HL-60 (cell line): ENCODE data around the gene NMUR2.

ENCODE experiments used
- DNase-seq, 2 experiments: peaks; one replicate each; pipeline ENCODE4 v3.0.0-alpha.2; 2010 to 2020; ENCODE audit warnings: low read depth in 1 of 2, low spot score in 1 of 2
- H3K27ac ChIP-seq: fragments of 250-450 bp; sonication (Bioruptor Pico); replicated peaks from 2 replicates; pipeline ENCODE4 v1.5.1; 2020; ENCODE audit warnings: mild to moderate bottlenecking, moderate library complexity
- H3K27me3 ChIP-seq: fragments of 250-450 bp; sonication (Bioruptor Pico); 2 replicates; pipeline ENCODE4 v1.5.1; 2021; ENCODE audit warnings: mild to moderate bottlenecking, moderate library complexity; ENCODE audit not compliant: insufficient read depth, poor library complexity, severe bottlenecking
- H3K4me3 ChIP-seq: replicated peaks from 2 replicates; pipeline ENCODE4 v1.5.1; 2011; ENCODE audit warnings: mild to moderate bottlenecking, control low read depth, low read length; ENCODE audit not compliant: insufficient read depth
- GABPA ChIP-seq: IDR thresholded peaks from 2 replicates; pipeline ENCODE4 v1.6.1; 2012; ENCODE audit warnings: low read depth
- POLR2AphosphoS5 ChIP-seq: IDR thresholded peaks from 2 replicates; pipeline ENCODE4 v1.6.1; 2012; ENCODE audit warnings: low read depth
- SPI1 ChIP-seq: IDR thresholded peaks from 2 replicates; pipeline ENCODE4 v1.6.1; 2012; ENCODE audit warnings: low read depth, mild to moderate bottlenecking, borderline replicate concordance
- TF ChIP-seq, protein P1 (sequence below): IDR thresholded peaks from one replicate; pipeline ENCODE4 v1.5.1; 2011; ENCODE audit warnings: low read length, control low read depth, inconsistent platforms; ENCODE audit not compliant: insufficient read depth
- TF ChIP-seq, protein P2 (sequence below): IDR thresholded peaks from 2 replicates; pipeline ENCODE4 v1.6.1; 2012; ENCODE audit warnings: low read depth; ENCODE audit not compliant: insufficient replicate concordance

The NMUR2 gene

DNA sequence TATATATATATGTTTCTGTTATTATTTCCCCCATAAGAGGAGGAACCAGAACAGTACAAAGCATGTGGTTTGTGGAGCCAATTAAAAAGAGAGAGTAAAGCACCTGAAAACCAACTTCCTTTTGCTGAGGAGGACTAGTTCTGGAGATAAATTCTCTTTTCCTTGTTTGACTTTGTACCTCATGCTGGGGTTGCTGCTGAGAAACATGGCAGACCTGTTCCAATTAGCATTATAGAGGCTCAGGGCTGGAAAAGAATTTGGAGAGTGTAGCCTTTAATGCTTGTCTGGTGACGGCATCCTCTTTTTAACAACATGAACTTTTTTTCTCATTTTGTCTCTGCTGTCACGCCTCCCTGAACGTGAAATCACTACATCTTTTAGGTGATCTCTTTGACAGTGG, 32.8 kb upstream of the NMUR2 start:
- H3K27me3 ChIP-seq = no peaks in the 10 kb centered on the region
- TF ChIP-seq, protein P1, sequence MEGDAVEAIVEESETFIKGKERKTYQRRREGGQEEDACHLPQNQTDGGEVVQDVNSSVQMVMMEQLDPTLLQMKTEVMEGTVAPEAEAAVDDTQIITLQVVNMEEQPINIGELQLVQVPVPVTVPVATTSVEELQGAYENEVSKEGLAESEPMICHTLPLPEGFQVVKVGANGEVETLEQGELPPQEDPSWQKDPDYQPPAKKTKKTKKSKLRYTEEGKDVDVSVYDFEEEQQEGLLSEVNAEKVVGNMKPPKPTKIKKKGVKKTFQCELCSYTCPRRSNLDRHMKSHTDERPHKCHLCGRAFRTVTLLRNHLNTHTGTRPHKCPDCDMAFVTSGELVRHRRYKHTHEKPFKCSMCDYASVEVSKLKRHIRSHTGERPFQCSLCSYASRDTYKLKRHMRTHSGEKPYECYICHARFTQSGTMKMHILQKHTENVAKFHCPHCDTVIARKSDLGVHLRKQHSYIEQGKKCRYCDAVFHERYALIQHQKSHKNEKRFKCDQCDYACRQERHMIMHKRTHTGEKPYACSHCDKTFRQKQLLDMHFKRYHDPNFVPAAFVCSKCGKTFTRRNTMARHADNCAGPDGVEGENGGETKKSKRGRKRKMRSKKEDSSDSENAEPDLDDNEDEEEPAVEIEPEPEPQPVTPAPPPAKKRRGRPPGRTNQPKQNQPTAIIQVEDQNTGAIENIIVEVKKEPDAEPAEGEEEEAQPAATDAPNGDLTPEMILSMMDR = no peak
- no peak for TF ChIP-seq POLR2AphosphoS5
- no peak for TF ChIP-seq GABPA
- TF ChIP-seq, protein P2, sequence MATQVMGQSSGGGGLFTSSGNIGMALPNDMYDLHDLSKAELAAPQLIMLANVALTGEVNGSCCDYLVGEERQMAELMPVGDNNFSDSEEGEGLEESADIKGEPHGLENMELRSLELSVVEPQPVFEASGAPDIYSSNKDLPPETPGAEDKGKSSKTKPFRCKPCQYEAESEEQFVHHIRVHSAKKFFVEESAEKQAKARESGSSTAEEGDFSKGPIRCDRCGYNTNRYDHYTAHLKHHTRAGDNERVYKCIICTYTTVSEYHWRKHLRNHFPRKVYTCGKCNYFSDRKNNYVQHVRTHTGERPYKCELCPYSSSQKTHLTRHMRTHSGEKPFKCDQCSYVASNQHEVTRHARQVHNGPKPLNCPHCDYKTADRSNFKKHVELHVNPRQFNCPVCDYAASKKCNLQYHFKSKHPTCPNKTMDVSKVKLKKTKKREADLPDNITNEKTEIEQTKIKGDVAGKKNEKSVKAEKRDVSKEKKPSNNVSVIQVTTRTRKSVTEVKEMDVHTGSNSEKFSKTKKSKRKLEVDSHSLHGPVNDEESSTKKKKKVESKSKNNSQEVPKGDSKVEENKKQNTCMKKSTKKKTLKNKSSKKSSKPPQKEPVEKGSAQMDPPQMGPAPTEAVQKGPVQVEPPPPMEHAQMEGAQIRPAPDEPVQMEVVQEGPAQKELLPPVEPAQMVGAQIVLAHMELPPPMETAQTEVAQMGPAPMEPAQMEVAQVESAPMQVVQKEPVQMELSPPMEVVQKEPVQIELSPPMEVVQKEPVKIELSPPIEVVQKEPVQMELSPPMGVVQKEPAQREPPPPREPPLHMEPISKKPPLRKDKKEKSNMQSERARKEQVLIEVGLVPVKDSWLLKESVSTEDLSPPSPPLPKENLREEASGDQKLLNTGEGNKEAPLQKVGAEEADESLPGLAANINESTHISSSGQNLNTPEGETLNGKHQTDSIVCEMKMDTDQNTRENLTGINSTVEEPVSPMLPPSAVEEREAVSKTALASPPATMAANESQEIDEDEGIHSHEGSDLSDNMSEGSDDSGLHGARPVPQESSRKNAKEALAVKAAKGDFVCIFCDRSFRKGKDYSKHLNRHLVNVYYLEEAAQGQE = no peak
- no peak for TF ChIP-seq SPI1
- H3K4me3 ChIP-seq = no peak overlapping the region
- H3K27ac ChIP-seq = no peak overlapping the region
- DNase-seq = no peak

DNA sequence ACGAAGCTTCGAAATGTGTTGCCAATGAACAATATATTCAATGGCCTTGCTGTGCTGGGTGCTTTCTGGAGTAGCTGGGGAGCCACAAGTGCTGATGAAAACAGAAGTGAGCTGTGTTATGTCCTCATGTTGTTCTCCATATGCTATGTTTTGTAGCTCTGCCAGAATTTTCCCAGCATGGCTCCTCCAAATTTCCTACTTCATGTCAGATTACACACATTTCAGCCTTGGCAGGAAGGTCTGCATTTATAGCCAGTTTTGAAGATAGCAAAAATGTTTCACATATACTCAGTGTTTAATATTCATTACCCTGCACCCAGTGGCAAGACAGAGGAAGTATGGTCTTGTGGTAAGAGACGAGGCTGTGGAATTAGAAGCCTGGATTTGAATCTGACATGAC, 22.6 kb upstream of the NMUR2 start:
- TF ChIP-seq, protein P1 = no peak
- TF ChIP-seq GABPA = no peak
- no peak for TF ChIP-seq SPI1
- TF ChIP-seq, protein P2 = no peak
- TF ChIP-seq POLR2AphosphoS5 = no peak
- no peak overlapping the region for H3K27ac ChIP-seq

DNA sequence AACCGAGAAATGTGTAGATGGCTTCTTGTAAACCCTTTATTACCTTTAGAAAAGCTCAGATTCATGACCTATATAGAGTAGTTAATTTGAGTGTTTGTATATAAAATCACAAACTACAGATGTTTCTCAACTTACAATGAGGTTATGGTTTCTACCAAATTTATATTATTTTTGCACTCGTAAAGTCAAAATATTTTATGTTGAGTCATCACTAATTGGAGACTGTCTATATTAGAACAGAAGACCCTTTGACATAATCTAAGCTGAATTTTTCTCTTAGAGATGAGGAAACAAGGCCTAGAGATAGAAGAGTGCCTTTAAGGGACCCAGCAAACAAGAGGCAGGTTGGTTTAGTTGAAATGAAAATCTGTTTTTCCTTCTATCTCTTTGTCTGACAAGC, 20.0 kb upstream of the NMUR2 start:
- no peak overlapping the region for H3K4me3 ChIP-seq
- no peak overlapping the region for H3K27ac ChIP-seq
- no peaks in the 10 kb centered on the region for H3K27me3 ChIP-seq
- TF ChIP-seq SPI1 = no peak
- TF ChIP-seq, protein P2 = no peak
- TF ChIP-seq POLR2AphosphoS5 = no peak
- no peak for TF ChIP-seq GABPA
- TF ChIP-seq, protein P1 = no peak
- DNase-seq = no peak

More for the DNA sequence above, 22.6 kb upstream of the NMUR2 start:
- DNase-seq = no peak
- Histone ChIP-seq H3K27me3 (no peaks in the 10 kb centered on the region), H3K4me3 (no peak overlapping the region)
